Stimulated activated CD4-positive, alpha-beta T cell treated with anti-CD3 and anti-CD28 coated beads, Interleukin-2, amount 100 ng/mL, for 48 hours (primary cell): Measurements from ENCODE around the gene CABP2.

Source experiments
- DNase-seq, 2 donors: peaks; one replicate each; pipeline ENCODE4 v3.0.0-alpha.2; 2020

The CABP2 gene

GRCh38 chr11:67507242-67507863 lies 15.9 kb downstream of the CABP2 start:
- DNase-seq = no peak

- DNase-seq = no peak
Observed at GRCh38 chr11:67506426-67507051, 16.7 kb downstream of the CABP2 start.

GRCh38 chr11:67505605-67506396 lies 17.4 kb downstream of the CABP2 start:
- peak; percentile 89 to 93 for DNase-seq

- peak; percentile 70 to 75 for DNase-seq
Observed at GRCh38 chr11:67504950-67505581, 18.2 kb downstream of the CABP2 start, which contains the start of gene PITPNM1. Gene PITPNM1, minus strand, starts transcription at chr11:67505363. Its CDS starts 1,183 bp downstream, at chr11:67504180.

GRCh38 chr11:67504005-67504949 lies 19.0 kb downstream of the CABP2 start:
- DNase-seq = peak in 1 of 2 donors; percentile 23

GRCh38 chr11:67503119-67504004 lies 19.9 kb downstream of the CABP2 start:
- DNase-seq = no peak

- DNase-seq = no peak
Observed at GRCh38 chr11:67502328-67502979, 20.8 kb downstream of the CABP2 start.

GRCh38 chr11:67501854-67502253 lies 21.4 kb downstream of the CABP2 start:
- no peak for DNase-seq

- DNase-seq = no peak
Observed at GRCh38 chr11:67500831-67501715, 22.2 kb downstream of the CABP2 start.

GRCh38 chr11:67500484-67500821 lies 22.8 kb downstream of the CABP2 start:
- DNase-seq = no peak

- DNase-seq = no peak
Observed at GRCh38 chr11:67499808-67500483, 23.3 kb downstream of the CABP2 start.

GRCh38 chr11:67498544-67498972 lies 24.7 kb downstream of the CABP2 start:
- DNase-seq = no peak

GRCh38 chr11:67497656-67498291 lies 25.5 kb downstream of the CABP2 start:
- DNase-seq = no peak

GRCh38 chr11:67496113-67496512 lies 27.1 kb downstream of the CABP2 start:
- DNase-seq = no peak

GRCh38 chr11:67495234-67496005 lies 27.8 kb downstream of the CABP2 start:
- DNase-seq = no peak

- DNase-seq = no peak
Observed at GRCh38 chr11:67494371-67495233, 28.6 kb downstream of the CABP2 start.
